Mesodermal cell (in vitro differentiated cells): ENCODE results near the gene HTR4.
"Not testable (repeated sequence)": the region's sequence is repeated elsewhere in the genome, so short reads cannot be mapped to it uniquely, and the experiment has no call there.

Experiments used
- H3K27ac ChIP-seq: 2 replicates; pipeline ENCODE4 v1.7.0; 2013; ENCODE audit warnings: mild to moderate bottlenecking, low read depth, low read length, moderate library complexity; ENCODE audit not compliant: severe bottlenecking
- H3K36me3 ChIP-seq: 2 replicates; pipeline ENCODE4 v1.7.1; 2013; ENCODE audit warnings: mild to moderate bottlenecking, low read length, moderate library complexity; ENCODE audit not compliant: control insufficient read depth, insufficient read depth
- H3K4me1 ChIP-seq: one replicate; pipeline ENCODE4 v1.7.1; 2013; ENCODE audit warnings: mild to moderate bottlenecking, low read length; ENCODE audit not compliant: insufficient read depth, control insufficient read depth, poor library complexity, severe bottlenecking
- H3K4me3 ChIP-seq: 2 replicates; pipeline ENCODE4 v1.7.0; 2013; ENCODE audit warnings: low read length, control low read depth, mild to moderate bottlenecking; ENCODE audit not compliant: insufficient read depth, poor library complexity, severe bottlenecking; ENCODE audit errors: extremely low read depth
- H3K9me3 ChIP-seq: 2 replicates; pipeline ENCODE4 v1.7.1; 2013; ENCODE audit warnings: mild to moderate bottlenecking, low read length, moderate library complexity; ENCODE audit not compliant: control insufficient read depth
- WGBS, 2 experiments: methylation state at CpG; one replicate each; pipeline ENCODE4 v1.1.5; 2013; ENCODE audit warnings: missing lambda C conversion rate in 2 of 2; ENCODE audit not compliant: insufficient coverage in 2 of 2; 5-methylcytosine and 5-hydroxymethylcytosine counted together

The HTR4 gene

DNA sequence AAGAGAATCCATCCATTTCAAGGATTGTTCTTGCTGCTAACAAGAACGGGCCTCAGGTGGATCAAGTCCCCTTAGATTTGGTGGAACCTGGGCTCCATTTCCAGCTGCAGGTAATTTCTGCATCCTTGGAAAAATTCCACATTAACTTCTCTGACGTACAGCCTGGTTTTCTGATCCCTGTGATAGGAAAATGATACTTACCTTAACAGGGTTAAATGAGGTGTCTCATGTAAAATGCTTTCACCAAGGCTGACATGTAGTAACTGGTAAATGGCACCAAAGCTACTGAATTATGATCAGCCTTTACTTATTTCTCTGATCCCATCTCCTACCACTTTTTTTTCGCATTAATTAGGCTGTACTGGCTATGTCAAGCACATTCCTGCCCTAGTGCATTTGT is 176.9 kb downstream of the HTR4 start:
- Histone ChIP-seq H3K4me1 (no peaks in the 10 kb centered on the region), H3K9me3 (no peaks in the 10 kb centered on the region), H3K36me3 (no peaks in the 10 kb centered on the region), H3K27ac (no peak overlapping the region), H3K4me3 (no peak overlapping the region)
- WGBS, 2 experiments, result 93 to 94% methylated on average over 2 of the region's 3 CpGs

DNA sequence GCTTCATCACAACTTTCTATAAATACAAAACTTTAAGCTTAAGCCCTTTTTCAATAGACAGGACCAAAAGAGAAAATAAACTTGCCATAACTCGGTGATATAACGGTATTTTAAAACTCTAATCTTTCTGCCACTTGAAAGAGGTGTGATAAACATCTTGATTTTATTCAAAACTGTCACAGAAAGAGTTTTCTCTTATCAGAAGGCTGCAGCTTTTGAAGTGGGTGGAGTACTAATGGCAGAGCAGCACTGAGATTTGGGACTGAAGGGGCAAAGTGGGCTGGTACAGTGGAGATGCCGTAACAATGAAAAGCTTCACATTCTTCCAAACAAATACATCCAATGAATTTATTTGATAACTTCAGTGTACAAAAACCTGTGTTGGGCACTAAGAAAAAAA is 178.0 kb downstream of the HTR4 start:
- H3K27ac ChIP-seq, result no peak overlapping the region
- H3K4me1 ChIP-seq, result no peaks in the 10 kb centered on the region
- H3K9me3 ChIP-seq, result no peaks in the 10 kb centered on the region
- no peaks in the 10 kb centered on the region for H3K36me3 ChIP-seq
- WGBS, 2 experiments, result no CpG with 5 or more reads among the region's 3 CpGs
- H3K4me3 ChIP-seq, result no peak overlapping the region

DNA sequence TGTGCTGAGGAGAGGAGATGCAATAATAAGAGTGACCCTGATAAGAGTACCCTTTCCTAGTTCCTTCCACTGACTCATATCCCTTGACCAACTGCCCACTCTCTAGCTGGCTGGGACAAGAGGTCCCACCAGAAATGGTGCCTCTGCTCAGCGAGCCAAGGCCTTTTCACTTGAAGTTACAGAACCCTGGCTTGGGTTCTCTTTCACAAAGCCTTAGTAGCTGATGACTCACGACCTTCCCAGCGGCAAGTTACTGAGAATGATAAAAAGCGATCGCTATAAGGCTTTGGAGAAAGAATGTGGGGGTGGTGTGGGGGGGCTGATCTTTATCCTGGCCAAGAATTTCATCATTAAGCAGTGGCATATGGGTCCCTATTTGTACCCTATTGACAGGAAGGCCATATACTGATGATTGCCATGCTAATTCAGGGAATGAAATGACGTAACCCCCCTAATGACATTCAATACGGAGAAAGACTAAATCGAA is 180.3 kb downstream of the HTR4 start:
- Histone ChIP-seq H3K36me3 (no peaks in the 10 kb centered on the region), H3K4me1 (no peaks in the 10 kb centered on the region), H3K4me3 (no peak overlapping the region), H3K9me3 (no peaks in the 10 kb centered on the region), H3K27ac (no peak overlapping the region)
- WGBS, 2 experiments, result 76 to 79% methylated on average over 5 to 7 of the region's 8 CpGs

DNA sequence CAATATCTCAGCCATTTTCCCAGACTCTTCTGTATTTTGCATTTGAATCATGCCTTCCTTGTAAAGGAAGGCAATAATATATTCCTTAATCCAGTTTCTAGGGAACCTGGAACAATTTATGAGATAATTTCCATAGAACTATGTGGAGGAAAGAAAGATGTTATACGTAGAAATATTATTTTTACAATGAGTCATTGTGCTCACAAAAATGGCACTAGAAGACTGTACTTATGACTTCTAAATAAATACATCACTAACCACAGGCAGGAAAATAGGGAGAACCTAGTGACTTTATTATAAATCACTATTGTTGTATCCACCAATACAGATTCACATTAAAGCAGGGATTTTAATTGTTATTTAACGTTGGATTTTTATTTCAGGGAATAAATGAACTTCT is 182.9 kb downstream of the HTR4 start:
- H3K4me3 ChIP-seq, result no peak overlapping the region
- H3K27ac ChIP-seq, result no peak overlapping the region
- WGBS, 2 experiments, result 83% methylated on average over 1 of the region's 2 CpGs; no CpG with 5 or more reads in 1 of the 2 experiments
- H3K36me3 ChIP-seq, result no peaks in the 10 kb centered on the region
- H3K9me3 ChIP-seq, result no peaks in the 10 kb centered on the region
- no peaks in the 10 kb centered on the region for H3K4me1 ChIP-seq

DNA sequence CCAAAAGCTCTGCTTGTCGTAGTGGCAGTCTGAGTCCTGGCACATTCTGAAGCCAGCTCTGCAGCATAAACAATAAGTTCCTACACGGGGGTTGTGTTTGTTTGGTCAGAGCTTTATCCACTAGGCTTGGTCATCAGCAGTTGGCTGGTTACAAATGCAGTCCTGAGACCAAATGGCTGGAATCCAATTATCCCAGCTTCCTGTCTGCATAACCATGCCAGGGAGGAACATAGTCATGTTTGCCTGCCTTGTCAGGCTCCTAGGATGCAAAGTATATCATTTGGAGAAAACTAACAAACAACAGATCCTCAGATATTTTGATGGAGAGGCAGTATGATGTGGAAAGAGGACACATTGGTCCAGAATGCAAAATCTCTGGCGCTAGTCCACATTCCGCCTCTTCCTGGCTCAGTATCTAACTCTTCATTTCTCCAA is 184.8 kb downstream of the HTR4 start:
- no peak overlapping the region for H3K27ac ChIP-seq
- WGBS, 2 experiments, result 76 to 87% methylated on average over 2 of the region's 4 CpGs
- H3K4me1 ChIP-seq, result no peaks in the 10 kb centered on the region
- no peaks in the 10 kb centered on the region for H3K36me3 ChIP-seq
- H3K9me3 ChIP-seq, result no peaks in the 10 kb centered on the region
- no peak overlapping the region for H3K4me3 ChIP-seq

DNA sequence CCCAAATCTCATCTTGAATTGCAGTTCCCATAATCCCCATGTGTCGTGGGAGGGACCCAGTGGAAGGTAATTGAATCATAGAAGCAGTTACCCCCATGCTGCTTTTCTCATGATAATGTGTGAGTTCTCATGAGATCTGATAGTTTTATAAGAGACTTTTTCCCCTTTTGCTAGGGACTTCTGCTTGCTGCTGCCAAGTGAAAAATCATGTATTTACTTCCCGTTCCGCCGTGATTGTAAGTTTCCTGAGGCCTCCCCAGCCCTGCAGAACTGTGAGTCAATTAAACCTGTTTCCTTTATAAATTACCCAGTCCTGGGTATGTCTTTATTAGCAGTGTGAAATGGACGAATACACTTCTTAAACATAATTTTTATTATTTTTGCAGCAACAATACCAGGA is 185.6 kb downstream of the HTR4 start:
- 100% methylated on average over 1 of the region's 5 CpGs; no CpG with 5 or more reads in 1 of the 2 experiments for WGBS, 2 experiments

DNA sequence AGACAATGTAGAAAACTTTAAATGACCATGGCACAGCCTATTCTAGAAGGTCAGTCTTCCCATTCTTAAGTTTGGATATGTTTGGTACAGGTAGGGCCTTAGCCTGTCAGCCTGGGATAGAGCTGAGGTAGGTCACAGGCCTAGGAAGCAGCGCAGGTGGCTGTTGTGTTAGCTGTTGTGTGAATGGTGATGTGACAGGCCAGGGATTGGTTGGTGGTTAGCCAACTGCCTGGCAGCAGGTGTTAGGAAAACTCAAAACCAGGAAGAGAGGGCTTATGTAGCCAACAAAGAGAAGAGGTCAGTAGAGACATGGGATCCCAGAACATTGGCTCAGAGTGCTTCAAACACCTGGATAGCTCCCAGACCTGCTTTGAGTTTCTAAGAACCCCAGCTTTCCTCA is 186.4 kb downstream of the HTR4 start:
- WGBS, 2 experiments, result 100% methylated on average over 1 of the region's 1 CpG
- Histone ChIP-seq H3K36me3 (no peaks in the 10 kb centered on the region), H3K4me1 (no peaks in the 10 kb centered on the region), H3K9me3 (no peaks in the 10 kb centered on the region), H3K27ac (no peak overlapping the region), H3K4me3 (no peak overlapping the region)

More for the DNA sequence above, 185.6 kb downstream of the HTR4 start:
- H3K4me3 ChIP-seq, H3K27ac ChIP-seq, H3K36me3 ChIP-seq, H3K4me1 ChIP-seq, H3K9me3 ChIP-seq: not testable (repeated sequence)

DNA sequence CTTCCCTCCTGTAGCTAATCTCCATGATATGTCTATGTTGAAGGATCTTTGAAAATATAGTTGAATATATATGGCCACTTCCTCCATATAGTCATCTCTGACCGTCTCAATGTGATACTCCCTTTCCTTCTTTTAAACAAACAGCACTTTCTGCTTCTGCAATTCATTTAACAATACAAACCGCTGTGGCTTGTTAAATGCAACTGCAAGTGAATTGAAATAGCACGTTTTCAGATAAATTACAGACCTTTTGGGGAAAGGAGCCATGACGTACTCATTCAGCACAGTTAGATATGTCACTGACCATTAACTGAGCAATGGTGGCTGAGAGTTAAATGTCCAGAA is 188.1 kb downstream of the HTR4 start:
- Histone ChIP-seq H3K27ac (no peak overlapping the region), H3K9me3 (no peaks in the 10 kb centered on the region), H3K4me1 (no peaks in the 10 kb centered on the region), H3K36me3 (no peaks in the 10 kb centered on the region), H3K4me3 (no peak overlapping the region)
- WGBS, 2 experiments, result 89 to 97% methylated on average over 3 to 4 of the region's 4 CpGs

DNA sequence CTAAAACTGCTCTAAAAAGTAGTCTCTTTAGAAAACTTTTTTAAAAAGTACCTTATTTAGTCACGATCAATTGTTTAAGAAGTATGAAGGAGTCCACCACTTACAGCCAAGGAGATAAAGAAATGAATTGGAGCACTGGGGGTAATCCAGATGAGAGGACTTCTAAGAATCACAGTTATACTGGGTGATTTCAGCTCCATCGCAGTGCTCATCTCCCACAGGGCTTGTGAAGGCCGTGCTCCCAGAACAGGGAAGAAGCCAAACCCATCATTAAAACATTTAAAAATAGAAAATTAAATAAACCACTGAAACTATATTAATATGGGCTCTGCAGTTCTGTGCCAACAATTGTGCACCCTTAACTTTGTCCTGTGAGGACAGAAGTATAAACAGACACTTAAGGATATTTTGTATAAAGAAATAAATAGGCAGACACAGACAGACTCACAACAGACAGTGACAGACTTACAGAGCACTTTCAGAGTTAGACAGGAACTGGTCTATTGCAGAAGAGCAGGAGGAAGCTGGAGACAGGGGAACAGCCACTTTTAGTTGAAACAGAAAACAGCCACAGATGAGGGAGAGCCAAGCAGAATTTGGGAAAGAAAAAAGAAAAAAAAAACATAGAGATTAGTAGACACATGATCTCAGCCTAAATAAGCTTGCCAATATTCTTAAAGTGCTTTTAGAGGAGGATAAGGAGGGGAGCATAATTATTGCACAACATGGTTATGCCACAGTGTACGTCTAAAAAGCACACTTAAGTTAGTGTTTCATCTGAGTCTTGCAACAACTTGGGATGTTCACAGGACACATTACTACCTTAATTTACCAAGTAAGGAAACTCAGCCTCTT is 188.7 kb downstream of the HTR4 start:
- Histone ChIP-seq H3K4me1 (no peaks in the 10 kb centered on the region), H3K27ac (no peak overlapping the region), H3K4me3 (no peak overlapping the region), H3K36me3 (no peaks in the 10 kb centered on the region), H3K9me3 (no peaks in the 10 kb centered on the region)
- 76 to 100% methylated on average over 1 to 2 of the region's 4 CpGs for WGBS, 2 experiments

DNA sequence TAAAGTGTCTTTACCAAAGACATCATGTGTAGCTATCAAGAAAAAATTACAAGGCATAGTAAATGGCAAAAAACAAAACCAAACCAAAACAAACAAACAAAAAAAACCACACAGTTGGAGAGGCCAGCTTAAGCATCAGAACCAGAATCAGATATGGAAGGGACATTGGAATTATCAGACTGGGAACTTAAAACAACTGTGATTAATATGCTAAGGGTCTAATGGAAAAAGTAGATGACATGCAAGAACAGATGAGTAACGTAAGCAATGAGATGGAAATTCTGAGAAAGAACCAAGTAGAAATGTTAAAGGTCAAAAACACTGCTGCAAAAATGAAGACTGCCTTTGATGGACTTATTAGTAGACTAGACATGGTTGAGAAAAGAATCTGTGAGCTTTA is 194.7 kb downstream of the HTR4 start:
- Histone ChIP-seq H3K4me1 (no peaks in the 10 kb centered on the region), H3K27ac (no peak overlapping the region), H3K4me3 (no peak overlapping the region), H3K9me3 (no peaks in the 10 kb centered on the region), H3K36me3 (no peaks in the 10 kb centered on the region)
- WGBS, 2 experiments, result 78 to 87% methylated on average over 1 of the region's 1 CpG
